IMR-90 (cell line): ENCODE measurements around the gene SLIT3. TPM values are rescaled to one million over a fixed set of nuclear protein-coding genes. Genes with fewer than 3 reads are reported as not detected.

Source experiments
- ATAC-seq: fragments of 200-7000 bp; cut with Tn5 transposase; 2 replicates; pipeline ENCODE4 v1.9.1; 2020; ENCODE audit warnings: low read depth, mild to moderate bottlenecking, moderate library complexity
- BruUV-seq: library from RNA; stranded (reverse); fragments of 400-500 nt; replicated peaks from 2 replicates; lab custom pipeline; 2021; lab: Mats Ljungman, UMichigan
- CTCF ChIA-PET: fragments of 300-600 bp; formaldehyde crosslinking; extraction: SDS; loops from one replicate; lab custom pipeline; 2021; ENCODE audit warnings: antibody characterized with exemption; lab: Yijun Ruan, JAX
- POLR2A ChIA-PET: fragments of 300-600 bp; sonication (Branson Sonifier 250); formaldehyde crosslinking; loops from one replicate; lab custom pipeline; 2022; ENCODE audit warnings: antibody characterized with exemption; ENCODE audit not compliant: unreplicated experiment; lab: Charles Lee
- DNase-seq: peaks from one replicate; pipeline ENCODE4 v3.0.0; 2013
- H2AFZ ChIP-seq: replicated peaks from 2 replicates; pipeline ENCODE3; 2013; ENCODE audit warnings: low read length, mild to moderate bottlenecking; ENCODE audit not compliant: poor library complexity
- H2AK5ac ChIP-seq: 2 replicates; pipeline ENCODE4 v1.6.1; 2013; ENCODE audit warnings: low read depth, low read length, inconsistent platforms
- H2AK9ac ChIP-seq: replicated peaks from 2 replicates; pipeline ENCODE3; 2013; ENCODE audit warnings: mild to moderate bottlenecking, low read depth, low read length, moderate library complexity; ENCODE audit not compliant: poor library complexity
- H2BK120ac ChIP-seq: 2 replicates; pipeline ENCODE4 v1.6.1; 2013; ENCODE audit warnings: low read depth, low read length, inconsistent platforms
- H2BK15ac ChIP-seq: 3 replicates; pipeline ENCODE4 v1.6.1; 2013; ENCODE audit warnings: low read depth, low read length, inconsistent platforms
- H2BK20ac ChIP-seq: 2 replicates; pipeline ENCODE4 v1.6.1; 2013; ENCODE audit warnings: low read depth, mild to moderate bottlenecking, inconsistent platforms, low read length, moderate library complexity
- H2BK5ac ChIP-seq: 2 replicates; pipeline ENCODE4 v1.6.1; 2013; ENCODE audit warnings: mild to moderate bottlenecking, low read depth, low read length, inconsistent platforms; ENCODE audit not compliant: poor library complexity, severe bottlenecking
- H3K14ac ChIP-seq: replicated peaks from 2 replicates; pipeline ENCODE4 v1.6.1; 2013; ENCODE audit warnings: low read depth, low read length, inconsistent platforms
- H3K18ac ChIP-seq: 2 replicates; pipeline ENCODE4 v1.6.1; 2013; ENCODE audit warnings: low read depth, low read length, control low read depth
- H3K23ac ChIP-seq: 2 replicates; pipeline ENCODE4 v1.6.1; 2013; ENCODE audit warnings: low read depth, low read length, inconsistent platforms
- H3K27ac ChIP-seq: 2 replicates; pipeline ENCODE4 v1.5.1; 2013; ENCODE audit warnings: mild to moderate bottlenecking, control low read depth, low read length; ENCODE audit not compliant: insufficient read depth
- H3K27me3 ChIP-seq: 2 replicates; pipeline ENCODE4 v1.6.1; 2013; ENCODE audit warnings: low read length; ENCODE audit not compliant: control insufficient read depth, insufficient read depth
- H3K36me3 ChIP-seq: 2 replicates; pipeline ENCODE4 v1.6.1; 2013; ENCODE audit warnings: low read length, mixed read lengths; ENCODE audit not compliant: control insufficient read depth, insufficient read depth
- H3K4ac ChIP-seq: 2 replicates; pipeline ENCODE4 v1.6.1; 2013; ENCODE audit warnings: low read depth, low read length, inconsistent platforms
- H3K4me1 ChIP-seq: 2 replicates; pipeline ENCODE4 v1.6.1; 2013; ENCODE audit warnings: low read length, mixed read lengths; ENCODE audit not compliant: control insufficient read depth, insufficient read depth
- H3K4me2 ChIP-seq: 2 replicates; pipeline ENCODE4 v1.6.1; 2013; ENCODE audit warnings: low read depth, mild to moderate bottlenecking, control low read depth, low read length, moderate library complexity
- H3K4me3 ChIP-seq: 2 replicates; pipeline ENCODE4 v1.5.1; 2013; ENCODE audit warnings: low read depth, mild to moderate bottlenecking, control low read depth, low read length, moderate library complexity; ENCODE audit not compliant: insufficient read depth
- H3K56ac ChIP-seq: 2 replicates; pipeline ENCODE4 v1.6.1; 2013; ENCODE audit warnings: low read length, inconsistent platforms; ENCODE audit not compliant: insufficient read depth; ENCODE audit errors: extremely low read depth
- H3K79me1 ChIP-seq, 2 experiments: 2 replicates each; pipeline ENCODE4 v1.6.1; 2013; ENCODE audit warnings: low read length in 2 of 2, inconsistent platforms in 1 of 2, low read depth in 1 of 2
- H3K9ac ChIP-seq: 2 replicates; pipeline ENCODE4 v1.6.1; 2013; ENCODE audit warnings: low read depth, low read length, control low read depth
- H3K9me1 ChIP-seq: 2 replicates; pipeline ENCODE4 v1.6.1; 2013; ENCODE audit warnings: low read length, inconsistent platforms; ENCODE audit not compliant: insufficient read depth
- H3K9me3 ChIP-seq: 2 replicates; pipeline ENCODE4 v1.6.1; 2013; ENCODE audit warnings: low read length; ENCODE audit not compliant: control insufficient read depth, insufficient read depth
- H4K20me1 ChIP-seq: 2 replicates; pipeline ENCODE4 v1.6.1; 2013; ENCODE audit warnings: low read length, inconsistent platforms; ENCODE audit not compliant: insufficient read depth
- H4K5ac ChIP-seq: 2 replicates; pipeline ENCODE4 v1.6.1; 2013; ENCODE audit warnings: mild to moderate bottlenecking, low read depth, low read length, control low read depth
- H4K8ac ChIP-seq, 2 experiments: 2 replicates each; pipeline ENCODE4 v1.6.1; 2013; ENCODE audit warnings: low read depth in 2 of 2, low read length in 2 of 2, control low read depth in 1 of 2, inconsistent platforms in 1 of 2
- H4K91ac ChIP-seq: 2 replicates; pipeline ENCODE4 v1.6.1; 2013; ENCODE audit warnings: low read depth, low read length, inconsistent platforms; ENCODE audit not compliant: insufficient read depth
- BHLHE40 ChIP-seq: fragments of 150-350 bp; IDR thresholded peaks from 2 replicates; pipeline ENCODE4 v1.6.1; 2016; ENCODE audit warnings: mild to moderate bottlenecking, low read depth, low read length
- CEBPB ChIP-seq: IDR thresholded peaks from 2 replicates; pipeline ENCODE4 v1.6.1; 2012; ENCODE audit warnings: low read depth, low read length, improper control_type of control experiment
- CHD1 ChIP-seq: IDR thresholded peaks from 2 replicates; pipeline ENCODE4 v1.6.1; 2012; ENCODE audit warnings: low read depth, low read length, improper control_type of control experiment
- FOS ChIP-seq: fragments of 150-350 bp; IDR thresholded peaks from 2 replicates; pipeline ENCODE4 v1.6.1; 2016; ENCODE audit warnings: low read depth, low read length
- MAFK ChIP-seq: IDR thresholded peaks from 2 replicates; pipeline ENCODE4 v1.6.1; 2012; ENCODE audit warnings: low read depth, low read length, improper control_type of control experiment
- MAZ ChIP-seq: IDR thresholded peaks from 2 replicates; pipeline ENCODE4 v1.6.1; 2012; ENCODE audit warnings: low read depth, mild to moderate bottlenecking, low read length, improper control_type of control experiment, moderate library complexity, borderline replicate concordance
- MXI1 ChIP-seq: IDR thresholded peaks from 2 replicates; pipeline ENCODE4 v1.6.1; 2012; ENCODE audit warnings: low read depth, mild to moderate bottlenecking, low read length, moderate library complexity, borderline replicate concordance
- NFE2L2 ChIP-seq: fragments of 150-350 bp; IDR thresholded peaks from 2 replicates; pipeline ENCODE4 v1.6.1; 2016; ENCODE audit warnings: low read depth, mild to moderate bottlenecking, low read length
- POLR2A ChIP-seq: IDR thresholded peaks from 2 replicates; pipeline ENCODE4 v1.6.1; 2012; ENCODE audit warnings: mild to moderate bottlenecking, low read depth, low read length
- RAD21 ChIP-seq: IDR thresholded peaks from 2 replicates; pipeline ENCODE4 v1.6.1; 2012; ENCODE audit warnings: low read length, improper control_type of control experiment
- RCOR1 ChIP-seq: IDR thresholded peaks from 2 replicates; pipeline ENCODE4 v1.6.1; 2012; ENCODE audit warnings: mild to moderate bottlenecking, low read length, improper control_type of control experiment; ENCODE audit not compliant: insufficient replicate concordance
- RFX5 ChIP-seq: IDR thresholded peaks from 2 replicates; pipeline ENCODE4 v1.8.0; 2012; ENCODE audit warnings: low read depth, mild to moderate bottlenecking, low read length, moderate library complexity
- SMC3 ChIP-seq: fragments of 150-350 bp; IDR thresholded peaks from 2 replicates; pipeline ENCODE4 v1.6.1; 2016; ENCODE audit warnings: low read depth, mild to moderate bottlenecking, antibody characterized with exemption, low read length, moderate library complexity
- dilution Hi-C: fragments of 300-500 bp; cut with HindIII; formaldehyde crosslinking; loops from one replicate; pipeline ENCODE4 v1.14.3; 2018; ENCODE audit warnings: low sequenced_read_pairs; ENCODE audit not compliant: unreplicated experiment
- in situ Hi-C: fragments of 300-500 bp; cut with MboI; formaldehyde crosslinking; loops from 3 replicates; pipeline ENCODE4 v1.14.3; 2019; ENCODE audit warnings: low sequenced_read_pairs, inconsistent platforms, mixed read lengths
- intact Hi-C: fragments of 100-400 bp; cut with micrococcal nuclease; formaldehyde crosslinking; loops from 2 replicates; pipeline ENCODE4 v1.10.0; 2022
- polyA plus RNA-seq, 3 experiments: library from polyadenylated mRNA; depleted of rRNA; stranded (reverse); fragments of >200 nt; gene quantifications; 2 replicates each; pipeline ENCODE4 v1.2.3, GENCODE V29; 2012; ENCODE audit warnings: low replicate concordance in 1 of 3
- total RNA-seq: library from RNA; depleted of rRNA; stranded (reverse); fragments of >200 nt; gene quantifications from 2 replicates; pipeline ENCODE4 v1.2.3, GENCODE V29; 2012
- TF ChIP-seq, protein P1 (sequence below): conservative IDR thresholded peaks from 2 replicates; pipeline ENCODE4 v1.5.1; 2012; ENCODE audit warnings: mild to moderate bottlenecking, low read depth, low read length, improper control_type of control experiment
- TF ChIP-seq, protein P2 (sequence below): fragments of 150-350 bp; IDR thresholded peaks from 2 replicates; pipeline ENCODE4 v1.6.1; 2016; ENCODE audit warnings: low read depth, mild to moderate bottlenecking, low read length, moderate library complexity, borderline replicate concordance
- TF ChIP-seq, protein P3 (sequence below): fragments of 150-350 bp; IDR thresholded peaks from 2 replicates; pipeline ENCODE4 v1.6.1; 2017; ENCODE audit warnings: mild to moderate bottlenecking, antibody characterized with exemption, low read length, low read depth

SLIT3 gene
- total and polyA plus RNA-seq, 2 of the 4 experiments (the other 2 are of a cell fraction): 0.18 to 0.50 TPM

DNA sequence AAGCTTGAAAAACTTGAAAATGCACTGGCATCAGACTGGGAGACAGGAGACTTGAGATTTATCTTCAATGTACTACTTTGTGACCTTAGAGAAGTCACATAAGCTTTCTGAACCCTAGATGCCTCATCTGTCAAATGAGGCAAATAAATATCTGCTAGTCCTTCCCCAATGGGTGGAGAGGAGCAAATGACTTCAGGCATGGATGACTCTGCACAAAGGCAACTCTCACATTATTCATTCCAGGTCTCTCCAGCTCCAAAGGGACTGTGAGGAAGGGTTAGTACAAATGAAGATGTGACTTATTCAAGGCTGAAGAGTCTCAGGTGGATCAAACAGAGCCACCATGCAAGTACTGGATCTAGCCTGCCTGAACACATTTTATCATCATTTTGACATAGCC, 228.7 kb downstream of the SLIT3 start:
- ChIA-PET CTCF (no interaction called here), POLR2A (no interaction called here)
- H2BK120ac ChIP-seq: no peak overlapping the region
- H2AK5ac ChIP-seq: no peak overlapping the region
- H3K18ac ChIP-seq: no peak overlapping the region
- DNase-seq (no peak), ATAC-seq (no peak)
- intact Hi-C loops (no loop called here), in situ Hi-C loops (no loop called here), dilution Hi-C loops (no loop called here)
- H2AK9ac ChIP-seq: no peak overlapping the region
- no peaks in the 10 kb centered on the region for H3K4me1 ChIP-seq
- H3K14ac ChIP-seq: no peak overlapping the region
- no peak overlapping the region for H4K8ac ChIP-seq
- no peaks in the 10 kb centered on the region for H3K9me1 ChIP-seq
- no peak overlapping the region for H3K56ac ChIP-seq
- H2AFZ ChIP-seq: no peak overlapping the region
- H3K27me3 ChIP-seq: no peaks in the 10 kb centered on the region
- no peak overlapping the region for H2BK20ac ChIP-seq
- no peak overlapping the region for H3K4me2 ChIP-seq
- no peaks in the 10 kb centered on the region for H3K36me3 ChIP-seq
- no peak overlapping the region for H4K91ac ChIP-seq
- H3K4me3 ChIP-seq: no peak overlapping the region
- no peak overlapping the region for H3K27ac ChIP-seq
- no peak overlapping the region for H3K4ac ChIP-seq
- no peak overlapping the region for H4K5ac ChIP-seq
- no peak overlapping the region for H2BK15ac ChIP-seq
- H3K9ac ChIP-seq: no peak overlapping the region
- no peak overlapping the region for H2BK5ac ChIP-seq
- TF ChIP-seq, protein P1, sequence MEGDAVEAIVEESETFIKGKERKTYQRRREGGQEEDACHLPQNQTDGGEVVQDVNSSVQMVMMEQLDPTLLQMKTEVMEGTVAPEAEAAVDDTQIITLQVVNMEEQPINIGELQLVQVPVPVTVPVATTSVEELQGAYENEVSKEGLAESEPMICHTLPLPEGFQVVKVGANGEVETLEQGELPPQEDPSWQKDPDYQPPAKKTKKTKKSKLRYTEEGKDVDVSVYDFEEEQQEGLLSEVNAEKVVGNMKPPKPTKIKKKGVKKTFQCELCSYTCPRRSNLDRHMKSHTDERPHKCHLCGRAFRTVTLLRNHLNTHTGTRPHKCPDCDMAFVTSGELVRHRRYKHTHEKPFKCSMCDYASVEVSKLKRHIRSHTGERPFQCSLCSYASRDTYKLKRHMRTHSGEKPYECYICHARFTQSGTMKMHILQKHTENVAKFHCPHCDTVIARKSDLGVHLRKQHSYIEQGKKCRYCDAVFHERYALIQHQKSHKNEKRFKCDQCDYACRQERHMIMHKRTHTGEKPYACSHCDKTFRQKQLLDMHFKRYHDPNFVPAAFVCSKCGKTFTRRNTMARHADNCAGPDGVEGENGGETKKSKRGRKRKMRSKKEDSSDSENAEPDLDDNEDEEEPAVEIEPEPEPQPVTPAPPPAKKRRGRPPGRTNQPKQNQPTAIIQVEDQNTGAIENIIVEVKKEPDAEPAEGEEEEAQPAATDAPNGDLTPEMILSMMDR: no peak
- no peak for TF ChIP-seq CHD1
- no peak for TF ChIP-seq SMC3
- TF ChIP-seq MAZ: no peak
- no peak for TF ChIP-seq CEBPB
- TF ChIP-seq, protein P2, sequence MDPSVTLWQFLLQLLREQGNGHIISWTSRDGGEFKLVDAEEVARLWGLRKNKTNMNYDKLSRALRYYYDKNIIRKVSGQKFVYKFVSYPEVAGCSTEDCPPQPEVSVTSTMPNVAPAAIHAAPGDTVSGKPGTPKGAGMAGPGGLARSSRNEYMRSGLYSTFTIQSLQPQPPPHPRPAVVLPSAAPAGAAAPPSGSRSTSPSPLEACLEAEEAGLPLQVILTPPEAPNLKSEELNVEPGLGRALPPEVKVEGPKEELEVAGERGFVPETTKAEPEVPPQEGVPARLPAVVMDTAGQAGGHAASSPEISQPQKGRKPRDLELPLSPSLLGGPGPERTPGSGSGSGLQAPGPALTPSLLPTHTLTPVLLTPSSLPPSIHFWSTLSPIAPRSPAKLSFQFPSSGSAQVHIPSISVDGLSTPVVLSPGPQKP: no peak
- TF ChIP-seq FOS: no peak
- TF ChIP-seq RFX5: no peak
- no peak for TF ChIP-seq POLR2A
- no peak for TF ChIP-seq RCOR1
- TF ChIP-seq NFE2L2: no peak
- TF ChIP-seq MAFK: no peak
- no peak for TF ChIP-seq MXI1
- TF ChIP-seq, protein P3, sequence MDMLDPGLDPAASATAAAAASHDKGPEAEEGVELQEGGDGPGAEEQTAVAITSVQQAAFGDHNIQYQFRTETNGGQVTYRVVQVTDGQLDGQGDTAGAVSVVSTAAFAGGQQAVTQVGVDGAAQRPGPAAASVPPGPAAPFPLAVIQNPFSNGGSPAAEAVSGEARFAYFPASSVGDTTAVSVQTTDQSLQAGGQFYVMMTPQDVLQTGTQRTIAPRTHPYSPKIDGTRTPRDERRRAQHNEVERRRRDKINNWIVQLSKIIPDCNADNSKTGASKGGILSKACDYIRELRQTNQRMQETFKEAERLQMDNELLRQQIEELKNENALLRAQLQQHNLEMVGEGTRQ: no peak
- no peak for TF ChIP-seq BHLHE40
- TF ChIP-seq RAD21: no peak
- H3K9me3 ChIP-seq: no peaks in the 10 kb centered on the region; the same call in 1 of the 2 replicates
- H4K20me1 ChIP-seq: no peaks in the 10 kb centered on the region
- no peaks in the 10 kb centered on the region for H3K79me1 ChIP-seq
- H3K23ac ChIP-seq: no peak overlapping the region
- BruUV-seq: no TSS peak
